Raji (cell line): Measurements from ENCODE around the gene MCTP2.
A peak's percentile ranks its signal among the peaks of the same experiment; 100 is the strongest.

Source experiments
- POLR2A ChIP-seq: IDR thresholded peaks from 2 replicates; pipeline ENCODE4 v1.6.1; 2011; ENCODE audit warnings: low read depth, low read length, control low read depth; ENCODE audit not compliant: insufficient read depth

The MCTP2 gene

GRCh38 chr15:94269954-94270353, 38.6 kb downstream of the MCTP2 start:
- no peak for TF ChIP-seq POLR2A

- TF ChIP-seq POLR2A: no peak
These were observed 39.2 kb downstream of the MCTP2 start for GRCh38 chr15:94270570-94270969.

- no peak for TF ChIP-seq POLR2A
These were observed 41.0 kb downstream of the MCTP2 start for GRCh38 chr15:94272251-94272898.

DNA sequence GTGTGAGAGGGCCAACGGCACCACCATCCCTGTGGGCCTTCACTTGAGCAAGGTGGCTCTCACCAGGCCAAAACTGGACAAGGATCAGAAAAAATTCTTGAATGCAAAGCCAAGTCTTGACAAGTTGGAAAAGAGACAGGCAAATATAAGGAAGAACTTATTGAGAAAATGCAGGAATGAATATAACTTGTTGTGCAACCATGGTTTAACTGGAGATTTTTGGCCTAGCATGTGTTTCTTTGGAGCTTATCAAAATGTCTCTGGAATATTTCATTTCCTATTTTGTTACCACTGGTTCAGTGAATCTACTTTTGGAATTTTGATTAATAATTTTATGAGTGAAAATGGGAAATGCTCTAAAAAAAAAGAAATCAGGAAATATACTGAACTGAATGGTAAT, 42.5 kb downstream of the MCTP2 start:
- TF ChIP-seq POLR2A: no peak

GRCh38 chr15:94274745-94275144, 43.4 kb downstream of the MCTP2 start:
- no peak for TF ChIP-seq POLR2A

DNA sequence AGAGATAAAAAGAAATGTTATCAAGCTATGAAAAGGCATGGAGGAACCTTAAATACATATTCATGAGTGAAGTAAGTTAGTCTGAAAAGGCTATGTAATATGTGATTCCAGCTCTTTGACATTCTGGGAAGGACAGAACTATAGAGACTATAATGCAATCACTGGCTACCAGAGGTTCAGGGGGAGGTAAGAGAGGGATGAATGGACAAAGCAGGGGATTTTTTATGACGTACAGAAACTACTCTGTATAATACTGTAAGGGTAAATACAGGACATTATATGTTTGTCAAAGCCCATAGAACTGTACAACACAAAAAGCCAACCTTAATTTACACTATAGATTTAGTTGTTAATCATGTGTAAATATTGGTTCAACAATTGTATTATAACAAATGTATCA, 46.1 kb downstream of the MCTP2 start:
- TF ChIP-seq POLR2A: no peak

GRCh38 chr15:94279736-94280135, 48.4 kb downstream of the MCTP2 start:
- no peak for TF ChIP-seq POLR2A

- no peak for TF ChIP-seq POLR2A
These were observed 48.9 kb downstream of the MCTP2 start for GRCh38 chr15:94280301-94280700.

DNA sequence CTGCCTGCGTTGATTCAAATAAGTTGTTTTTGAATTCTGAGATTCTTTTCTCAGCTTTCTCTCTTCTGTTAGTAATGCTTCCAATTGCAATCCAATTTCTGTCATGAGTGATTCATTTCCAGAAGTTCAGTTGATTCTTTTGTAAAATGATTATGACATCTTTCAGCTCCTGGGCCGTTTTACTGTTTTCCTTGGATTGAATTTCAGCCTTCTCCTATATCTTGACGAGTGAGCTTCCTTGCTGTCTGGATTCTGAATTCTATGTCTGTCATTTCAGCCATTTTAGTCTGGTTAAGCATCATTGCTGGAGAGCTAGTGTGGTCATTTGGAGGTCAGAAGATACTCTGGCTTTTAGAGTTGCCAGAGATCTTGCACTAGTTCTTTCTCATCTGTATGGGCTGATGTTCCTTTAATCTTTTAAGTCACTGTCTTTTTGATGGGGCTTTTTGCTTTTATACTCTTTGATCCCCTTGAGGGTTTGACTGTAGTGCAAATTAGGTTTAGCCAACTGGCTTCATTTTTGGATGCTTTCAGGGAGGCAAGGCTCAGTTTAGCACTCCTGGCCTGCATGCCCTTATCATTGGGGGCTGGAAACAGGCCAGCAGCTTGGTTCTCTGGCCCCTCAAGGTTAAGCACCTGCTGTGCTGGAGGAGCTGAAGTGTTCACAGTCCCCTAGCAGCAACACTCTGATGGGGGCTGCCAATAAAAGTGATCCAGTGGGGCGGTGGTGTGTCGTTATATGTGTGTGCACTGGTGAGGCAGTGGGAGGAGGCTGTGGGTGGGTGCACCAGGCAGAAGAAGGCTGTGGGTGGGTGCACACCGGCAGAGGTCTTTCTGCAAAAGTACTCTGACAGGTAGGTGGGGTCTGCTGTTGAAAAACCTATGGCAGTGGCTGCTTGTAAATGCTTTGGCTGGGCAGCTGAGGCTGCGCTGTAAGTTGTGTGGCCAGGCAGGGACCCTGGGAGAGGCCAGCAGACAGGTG, 51.2 kb downstream of the MCTP2 start:
- no peak for TF ChIP-seq POLR2A

DNA sequence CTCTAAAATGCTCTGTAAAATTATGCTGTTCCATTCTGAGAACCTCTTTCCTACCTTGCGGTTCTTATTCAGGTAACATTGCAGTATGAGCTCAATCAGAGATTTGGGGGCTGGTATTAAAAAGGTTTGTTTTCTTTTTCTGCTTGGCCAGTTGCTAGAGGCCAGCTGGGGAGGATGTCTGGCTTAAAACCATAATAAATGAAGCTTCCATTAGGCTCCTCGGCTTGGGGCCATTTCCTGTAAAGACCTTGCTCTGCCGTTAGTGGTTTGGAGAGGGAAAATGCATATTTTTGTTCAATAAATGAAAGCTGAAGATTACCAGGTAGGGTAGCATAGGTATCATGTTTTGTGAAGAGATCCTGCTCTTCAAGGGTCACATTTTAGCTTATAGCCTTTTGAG, 55.2 kb downstream of the MCTP2 start:
- no peak for TF ChIP-seq POLR2A

DNA sequence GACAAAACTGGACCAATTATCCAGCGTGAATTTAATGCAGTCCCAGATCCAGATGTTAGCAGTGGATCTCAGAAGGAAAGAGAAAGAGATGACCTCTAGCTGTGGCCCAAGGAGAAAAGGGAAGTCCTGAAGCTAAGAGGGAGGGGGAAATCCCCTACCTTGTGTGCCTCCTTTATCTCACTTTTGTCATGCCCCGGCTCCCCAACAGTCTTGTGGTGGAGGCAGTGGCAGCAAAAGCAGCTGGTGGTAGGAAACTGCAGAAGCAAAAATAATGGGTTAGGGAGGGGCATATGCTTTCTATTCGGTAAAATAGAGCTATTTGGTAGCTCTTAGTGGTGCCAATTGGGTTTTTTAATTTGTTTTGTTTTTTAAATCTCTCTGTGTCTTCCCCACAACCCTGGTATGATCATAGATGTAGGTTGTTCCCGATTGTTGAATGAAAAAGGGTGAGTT, 56.5 kb downstream of the MCTP2 start:
- TF ChIP-seq POLR2A: peak; percentile 38; the same call in 1 of the 2 replicates

GRCh38 chr15:94290730-94291129, 59.4 kb downstream of the MCTP2 start:
- no peak for TF ChIP-seq POLR2A

DNA sequence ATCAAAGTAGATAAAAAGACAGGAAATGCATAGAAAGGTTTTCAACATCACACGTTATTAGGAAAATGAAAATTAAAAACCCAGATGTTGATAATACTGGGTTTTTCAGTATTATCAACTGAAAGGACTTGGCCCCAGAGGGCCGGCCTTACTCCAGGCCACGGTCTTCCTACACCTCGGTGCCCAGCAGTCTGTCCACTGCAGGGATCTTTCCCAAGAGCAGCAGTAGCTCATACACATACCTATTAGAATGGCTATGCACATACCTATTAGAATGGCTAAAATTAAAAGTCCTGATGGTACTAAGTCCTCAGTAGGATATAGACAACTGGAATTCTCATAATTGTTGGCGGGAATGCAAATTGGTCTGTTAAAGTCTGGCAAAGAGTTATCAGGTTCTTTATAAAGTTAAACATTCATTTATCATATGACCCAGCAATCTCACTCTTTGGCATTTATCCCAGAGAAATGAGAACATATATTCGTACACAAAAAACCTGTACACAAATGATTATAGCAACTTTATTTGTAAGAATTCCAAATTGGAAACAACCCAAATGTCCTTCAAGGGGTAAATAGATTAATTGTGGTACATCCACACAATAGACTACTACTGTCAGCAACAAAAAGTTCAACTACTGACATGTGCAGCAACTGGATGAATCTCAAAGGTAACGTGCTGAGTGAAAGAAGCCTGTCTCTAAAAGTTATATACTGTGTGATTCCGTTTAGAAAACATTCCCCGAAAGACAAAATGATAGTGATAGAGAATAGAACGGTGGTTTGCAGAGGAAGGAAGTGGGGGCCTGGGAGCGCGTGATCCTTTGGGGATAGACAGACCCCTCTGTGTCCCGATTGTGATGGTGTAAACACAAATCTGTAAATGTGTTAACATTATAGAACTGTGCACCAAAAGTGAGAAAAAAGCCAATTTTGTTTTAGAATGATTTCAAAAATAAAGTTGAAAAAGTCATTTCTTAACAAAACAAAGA, 62.3 kb downstream of the MCTP2 start:
- TF ChIP-seq POLR2A: no peak

GRCh38 chr15:94294556-94294955, 63.2 kb downstream of the MCTP2 start:
- TF ChIP-seq POLR2A: no peak

DNA sequence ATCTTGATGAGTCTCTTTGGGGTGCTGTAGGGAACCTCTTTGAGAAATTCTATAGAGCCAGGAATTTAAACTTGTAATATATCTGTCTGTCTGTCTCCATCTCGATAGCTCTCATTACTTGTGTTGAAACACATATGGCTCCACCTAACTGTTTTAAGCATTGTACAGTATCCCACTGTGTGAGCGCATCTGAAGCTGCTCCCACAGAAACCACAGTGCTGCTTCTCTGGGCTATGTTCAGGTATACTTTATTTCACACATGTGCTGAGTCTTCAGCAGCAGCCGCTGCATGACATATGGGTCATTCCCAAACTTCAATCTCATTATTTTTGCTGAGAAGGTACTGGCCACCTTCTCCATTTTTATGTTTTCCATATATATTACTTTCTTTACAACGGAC, 63.9 kb downstream of the MCTP2 start:
- no peak for TF ChIP-seq POLR2A

- TF ChIP-seq POLR2A: no peak
These were observed 65.4 kb downstream of the MCTP2 start for GRCh38 chr15:94296717-94297116.

DNA sequence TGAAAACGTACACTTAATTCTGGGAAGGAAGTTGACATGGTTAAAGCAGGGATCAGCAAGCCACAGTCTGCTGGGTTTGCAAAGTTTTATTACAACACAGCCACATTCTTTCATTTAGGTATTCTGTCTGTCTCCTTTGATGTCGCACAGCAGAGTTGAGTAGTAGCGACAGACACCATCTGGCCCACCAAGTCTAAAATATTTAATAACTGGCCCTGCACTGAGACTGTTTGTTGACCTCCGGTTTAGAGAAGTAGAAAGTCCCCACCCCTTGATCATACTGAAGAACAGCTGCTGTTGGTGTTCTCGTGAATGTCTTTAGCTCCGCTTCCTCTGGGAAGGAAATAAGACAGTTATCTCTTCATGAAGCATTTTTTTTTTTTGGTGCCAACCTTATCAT, 66.2 kb downstream of the MCTP2 start:
- TF ChIP-seq POLR2A: no peak
